ENCODE measurements around the gene STIMATE. TPM values are rescaled to one million over a fixed set of nuclear protein-coding genes. Genes with fewer than 3 reads are reported as not detected.

Gene STIMATE
- total and polyA plus RNA-seq, 9 of the 15 experiments (the other 6 are each of a cell fraction or from before 2014, with no cell fraction given): 0.14 to 7.7 (median 4.9) TPM

GRCh38 chr3:52851348-52851747 is 46.0 kb downstream of the STIMATE start (continued):
- TF ChIP-seq ZBTB2 (IDR thresholded peaks at IDR 0.05): no peak
- no peak for TF ChIP-seq TEAD1 (CRISPR knock-in tag; IDR thresholded peaks at IDR 0.05)
- peak in 1 of 2 experiments; percentile 74; a peak in 2 of 4 replicates for TF ChIP-seq MAZ (CRISPR knock-in tag; conservative IDR thresholded peaks at IDR 0.05 in 1 of 2, IDR thresholded peaks at IDR 0.05 in 1 of 2)
- TF ChIP-seq HDAC8 (tag; IDR thresholded peaks at IDR 0.05): no peak
- no peak for TF ChIP-seq E4F1 (CRISPR knock-in tag; IDR thresholded peaks at IDR 0.05; ENCODE audit: borderline replicate concordance)
- TF ChIP-seq SMC3 (conservative IDR thresholded peaks at IDR 0.05; ENCODE audit: insufficient read depth, low read depth, low read length): peak; percentile 91
- TF ChIP-seq GATAD2A (IDR thresholded peaks at IDR 0.05): no peak
- TF ChIP-seq NFIX (CRISPR knock-in tag; IDR thresholded peaks at IDR 0.05; ENCODE audit: low read depth): no peak
- no peak for TF ChIP-seq HDGF (IDR thresholded peaks at IDR 0.05)
- TF ChIP-seq MTA3 (IDR thresholded peaks at IDR 0.05; ENCODE audit: borderline replicate concordance): no peak
- TF ChIP-seq ATF1 (CRISPR knock-in tag; IDR thresholded peaks at IDR 0.05): no peak
- TF ChIP-seq ATF1 (tag; IDR thresholded peaks at IDR 0.05): no peak
- TF ChIP-seq RAD21 (CRISPR knock-in tag; conservative IDR thresholded peaks at IDR 0.05 in 1 of 2, IDR thresholded peaks at IDR 0.05 in 1 of 2): peak; percentile 84 to 93
- no peak for TF ChIP-seq ZNF408 (CRISPR knock-in tag; IDR thresholded peaks at IDR 0.05; ENCODE audit: low read depth)
- TF ChIP-seq STAG1 (CRISPR knock-in tag; IDR thresholded peaks at IDR 0.05; ENCODE audit: borderline replicate concordance): peak; percentile 79; the same call in 1 of the 2 replicates
- TF ChIP-seq BCL6 (CRISPR knock-in tag; IDR thresholded peaks at IDR 0.05): no peak
- no peak for TF ChIP-seq TSC22D4 (tag; IDR thresholded peaks at IDR 0.05)
- no peak for TF ChIP-seq NKRF (IDR thresholded peaks at IDR 0.05; ENCODE audit: borderline replicate concordance)
- no peak for TF ChIP-seq GABPB1 (CRISPR knock-in tag; IDR thresholded peaks at IDR 0.05)
- TF ChIP-seq CTCFL (IDR thresholded peaks at IDR 0.05; ENCODE audit: borderline replicate concordance, insufficient read depth, low read depth, low read length, poor library complexity, severe bottlenecking): no peak
- no peak for TF ChIP-seq SIRT6 (IDR thresholded peaks at IDR 0.05; ENCODE audit: low read depth, low read length)
- no peak for TF ChIP-seq NFRKB (IDR thresholded peaks at IDR 0.05; ENCODE audit: low read depth)
- no peak for TF ChIP-seq HNRNPK (IDR thresholded peaks at IDR 0.05; ENCODE audit: low read depth, low read length, poor library complexity, severe bottlenecking)

All from K562 (cell line).